ENCODE measurements around the gene ELF2.

ELF2 gene

GRCh38 chr4:139129206-139129605 is 47.8 kb downstream of the ELF2 start:
- Histone ChIP-seq H3K4me2 (ENCODE audit: insufficient read depth, low read length) (no peak overlapping the region), H2AFZ (ENCODE audit: low read depth, low read length) (no peak overlapping the region), H3K27me3 (ENCODE audit: insufficient read depth, low read length, poor library complexity) (no peaks in the 10 kb centered on the region), H3K4me3 (ENCODE audit: low read depth in 1 of 2, low read length in 2 of 2) (no peak overlapping the region), H3K27ac (ENCODE audit: low read length) (no peak overlapping the region), H3K36me3 (ENCODE audit: insufficient read depth, low read length) (peaks cover 9% of the 10 kb centered on the region; the same call in 1 of the 2 replicates), H3K9ac (ENCODE audit: low read depth, low read length) (no peak overlapping the region), H3K4me1 (ENCODE audit: insufficient read depth, low read length) (no peaks in the 10 kb centered on the region), H3K9me3 (ENCODE audit: insufficient read depth, low read length, severe bottlenecking) (no peaks in the 10 kb centered on the region), H3K79me2 (ENCODE audit: insufficient read depth, low read length) (no peaks in the 10 kb centered on the region), H4K20me1 (ENCODE audit: insufficient read depth, low read length) (no peaks in the 10 kb centered on the region)
- ATAC-seq (ENCODE audit: insufficient read depth, low read depth) (no peak), DNase-seq (no peak)
- no peak for TF ChIP-seq EZH2 (IDR thresholded peaks at IDR 0.05; ENCODE audit: borderline replicate concordance, low read depth, low read length, severe bottlenecking)
- no peak for TF ChIP-seq CTCF (IDR thresholded peaks at IDR 0.05; ENCODE audit: borderline replicate concordance, extremely low read depth, low read length, poor library complexity, severe bottlenecking)

DNA sequence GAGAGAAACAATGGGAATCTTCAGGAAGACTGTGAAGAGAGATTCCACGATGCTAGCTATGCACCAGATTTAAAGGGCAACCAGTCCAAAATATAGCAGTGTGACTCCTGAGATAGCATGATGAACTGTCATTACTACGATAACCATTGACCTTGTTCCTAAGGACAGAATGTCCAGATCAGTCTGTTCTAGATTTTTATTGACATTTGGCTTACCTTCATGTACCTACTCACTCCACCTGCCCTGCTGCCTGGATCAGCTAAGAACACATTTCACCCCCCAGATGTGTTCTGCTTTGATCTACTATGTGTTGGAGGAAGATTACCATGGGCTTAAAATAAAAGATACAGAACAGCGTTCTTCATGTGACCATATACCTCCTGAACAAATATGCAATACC is 50.1 kb downstream of the ELF2 start:
- H4K20me1 ChIP-seq (ENCODE audit: insufficient read depth, low read length), result no peaks in the 10 kb centered on the region
- ATAC-seq (ENCODE audit: insufficient read depth, low read depth) (no peak), DNase-seq (no peak)
- no peaks in the 10 kb centered on the region for H3K9me3 ChIP-seq (ENCODE audit: insufficient read depth, low read length, severe bottlenecking)
- peaks cover 6% of the 10 kb centered on the region; the same call in 1 of the 2 replicates for H3K36me3 ChIP-seq (ENCODE audit: insufficient read depth, low read length)
- H3K4me2 ChIP-seq (ENCODE audit: insufficient read depth, low read length), result no peak overlapping the region
- H3K9ac ChIP-seq (ENCODE audit: low read depth, low read length), result no peak overlapping the region
- no peak for TF ChIP-seq CTCF (IDR thresholded peaks at IDR 0.05; ENCODE audit: borderline replicate concordance, extremely low read depth, low read length, poor library complexity, severe bottlenecking)
- no peak for TF ChIP-seq EZH2 (IDR thresholded peaks at IDR 0.05; ENCODE audit: borderline replicate concordance, low read depth, low read length, severe bottlenecking)
- no peaks in the 10 kb centered on the region; the same call in 1 of the 2 replicates for H3K79me2 ChIP-seq (ENCODE audit: insufficient read depth, low read length)
- H3K27ac ChIP-seq (ENCODE audit: low read length), result no peak overlapping the region
- no peaks in the 10 kb centered on the region for H3K27me3 ChIP-seq (ENCODE audit: insufficient read depth, low read length, poor library complexity)
- H2AFZ ChIP-seq (ENCODE audit: low read depth, low read length), result no peak overlapping the region
- no peak overlapping the region for H3K4me3 ChIP-seq (ENCODE audit: low read depth in 1 of 2, low read length in 2 of 2)
- H3K4me1 ChIP-seq (ENCODE audit: insufficient read depth, low read length), result no peaks in the 10 kb centered on the region

GRCh38 chr4:139123910-139124309 is 53.1 kb downstream of the ELF2 start:
- no peak overlapping the region for H3K9ac ChIP-seq (ENCODE audit: low read depth, low read length)
- H3K9me3 ChIP-seq (ENCODE audit: insufficient read depth, low read length, severe bottlenecking), result no peaks in the 10 kb centered on the region
- H3K36me3 ChIP-seq (ENCODE audit: insufficient read depth, low read length), result peaks cover 6% of the 10 kb centered on the region; the same call in 1 of the 2 replicates
- no peaks in the 10 kb centered on the region for H4K20me1 ChIP-seq (ENCODE audit: insufficient read depth, low read length)
- DNase-seq (no peak), ATAC-seq (ENCODE audit: insufficient read depth, low read depth) (no peak)
- H3K27me3 ChIP-seq (ENCODE audit: insufficient read depth, low read length, poor library complexity), result no peaks in the 10 kb centered on the region
- no peaks in the 10 kb centered on the region for H3K4me1 ChIP-seq (ENCODE audit: insufficient read depth, low read length)
- no peaks in the 10 kb centered on the region; the same call in 1 of the 2 replicates for H3K79me2 ChIP-seq (ENCODE audit: insufficient read depth, low read length)
- no peak overlapping the region for H3K4me3 ChIP-seq (ENCODE audit: low read depth in 1 of 2, low read length in 2 of 2)
- H2AFZ ChIP-seq (ENCODE audit: low read depth, low read length), result no peak overlapping the region
- no peak overlapping the region for H3K4me2 ChIP-seq (ENCODE audit: insufficient read depth, low read length)
- H3K27ac ChIP-seq (ENCODE audit: low read length), result no peak overlapping the region
- TF ChIP-seq EZH2 (IDR thresholded peaks at IDR 0.05; ENCODE audit: borderline replicate concordance, low read depth, low read length, severe bottlenecking) (no peak), CTCF (IDR thresholded peaks at IDR 0.05; ENCODE audit: borderline replicate concordance, extremely low read depth, low read length, poor library complexity, severe bottlenecking) (no peak)

DNA sequence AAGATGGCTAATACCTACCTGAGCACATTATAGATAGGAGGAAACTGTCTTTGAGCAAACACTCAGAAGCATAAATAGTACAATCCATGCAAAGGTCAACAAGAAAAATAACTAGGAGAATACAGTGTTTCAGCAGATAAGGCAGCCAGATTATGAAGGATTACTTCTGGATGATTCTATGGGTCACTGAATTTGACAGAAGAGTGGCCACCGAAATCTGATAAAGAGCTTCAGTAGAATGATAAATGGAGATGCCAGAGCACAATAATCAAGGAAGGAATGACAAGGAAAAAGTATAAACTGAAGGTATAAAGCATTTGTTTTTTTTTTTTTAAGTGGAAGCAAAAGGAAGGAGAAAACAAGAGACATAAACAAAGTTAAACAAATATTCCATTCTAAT is 58.7 kb downstream of the ELF2 start:
- no peaks in the 10 kb centered on the region for H4K20me1 ChIP-seq (ENCODE audit: insufficient read depth, low read length)
- TF ChIP-seq EZH2 (IDR thresholded peaks at IDR 0.05; ENCODE audit: borderline replicate concordance, low read depth, low read length, severe bottlenecking), result no peak
- no peak for TF ChIP-seq CTCF (IDR thresholded peaks at IDR 0.05; ENCODE audit: borderline replicate concordance, extremely low read depth, low read length, poor library complexity, severe bottlenecking)

More for the DNA sequence above, 58.7 kb downstream of the ELF2 start:
- H3K36me3 ChIP-seq (ENCODE audit: insufficient read depth, low read length), result peaks cover 13% of the 10 kb centered on the region
- H2AFZ ChIP-seq (ENCODE audit: low read depth, low read length), result no peak overlapping the region
- no peak for ATAC-seq (ENCODE audit: insufficient read depth, low read depth)
- H3K4me3 ChIP-seq (ENCODE audit: low read depth in 1 of 2, low read length in 2 of 2), result no peak overlapping the region
- H3K27ac ChIP-seq (ENCODE audit: low read length), result no peak overlapping the region
- no peak for DNase-seq
- H3K9ac ChIP-seq (ENCODE audit: low read depth, low read length), result no peak overlapping the region
- H3K4me2 ChIP-seq (ENCODE audit: insufficient read depth, low read length), result no peak overlapping the region
- H3K27me3 ChIP-seq (ENCODE audit: insufficient read depth, low read length, poor library complexity), result no peaks in the 10 kb centered on the region
- no peaks in the 10 kb centered on the region; the same call in 1 of the 2 replicates for H3K79me2 ChIP-seq (ENCODE audit: insufficient read depth, low read length)
- H3K9me3 ChIP-seq (ENCODE audit: insufficient read depth, low read length, severe bottlenecking), result no peaks in the 10 kb centered on the region
- no peaks in the 10 kb centered on the region for H3K4me1 ChIP-seq (ENCODE audit: insufficient read depth, low read length)

All from DND-41 (cell line).